Natural killer cell (primary cell): ENCODE data around the gene HDAC1. TPM values are rescaled to one million over a fixed set of nuclear protein-coding genes. Genes with fewer than 3 reads are reported as not detected.

Source experiments
- ATAC-seq, 3 donors: fragments of 150-1000 bp in 2 of 3; fragments of 200-7000 bp in 1 of 3; cut with Tn5 transposase; 1 replicate in 1 of 3; 2 replicates in 2 of 3; pipeline ENCODE4 v1.10.0; 2021; ENCODE audit warnings: mild to moderate bottlenecking in 2 of 3, moderate library complexity in 2 of 3
- DNase-seq, 2 donors: peaks; one replicate each; pipeline versions ENCODE4 v3.0.0 to v3.0.0-alpha.2; 2013 to 2021; ENCODE audit warnings: mixed read lengths in 1 of 2
- H3K27ac ChIP-seq: one replicate; pipeline ENCODE4 v1.5.1; 2013; ENCODE audit warnings: mild to moderate bottlenecking, low read length
- H3K27me3 ChIP-seq: one replicate; pipeline ENCODE4 v1.6.1; 2013; ENCODE audit warnings: low read length; ENCODE audit not compliant: control insufficient read depth, insufficient read depth
- H3K36me3 ChIP-seq: one replicate; pipeline ENCODE4 v1.6.1; 2013; ENCODE audit warnings: low read length; ENCODE audit not compliant: control insufficient read depth, insufficient read depth
- H3K4me1 ChIP-seq: one replicate; pipeline ENCODE4 v1.6.1; 2013; ENCODE audit warnings: low read length; ENCODE audit not compliant: control insufficient read depth, insufficient read depth
- H3K4me3 ChIP-seq: one replicate; pipeline ENCODE4 v1.5.1; 2013; ENCODE audit warnings: low read length
- H3K9me3 ChIP-seq: one replicate; pipeline ENCODE4 v1.6.1; 2013; ENCODE audit warnings: low read length; ENCODE audit not compliant: control insufficient read depth, insufficient read depth
- H3K27ac Mint-ChIP-seq, 2 donors: one replicate each; pipeline ENCODE4 v1.8.0; 2022; ENCODE audit warnings: mild to moderate bottlenecking in 2 of 2, mixed read lengths in 2 of 2, moderate library complexity in 1 of 2
- H3K27me3 Mint-ChIP-seq, 2 donors: one replicate each; pipeline ENCODE4 v1.8.0; 2022; ENCODE audit warnings: low read depth in 2 of 2, mixed read lengths in 2 of 2
- H3K36me3 Mint-ChIP-seq: one replicate; pipeline ENCODE4 v1.8.0; 2022; ENCODE audit warnings: mixed read lengths
- H3K4me1 Mint-ChIP-seq, 2 donors: one replicate each; pipeline ENCODE4 v1.8.0; 2022; ENCODE audit warnings: mixed read lengths in 2 of 2
- H3K4me3 Mint-ChIP-seq: one replicate; pipeline ENCODE4 v1.8.0; 2022; ENCODE audit warnings: mild to moderate bottlenecking, moderate library complexity, mixed read lengths
- H3K9me3 Mint-ChIP-seq, 2 donors: one replicate each; pipeline ENCODE4 v1.8.0; 2022; ENCODE audit warnings: mixed read lengths in 2 of 2
- CTCF ChIP-seq: fragments of 200-600 bp; IDR thresholded peaks from one replicate; pipeline ENCODE4 v1.8.0; 2022; ENCODE audit warnings: antibody characterized with exemption
- WGBS: methylation state at CpG from one replicate; pipeline ENCODE4 v1.1.7; 2013; ENCODE audit warnings: missing lambda C conversion rate; ENCODE audit not compliant: insufficient coverage; 5-methylcytosine and 5-hydroxymethylcytosine counted together
- intact Hi-C: fragments of 100-400 bp; cut with micrococcal nuclease; formaldehyde crosslinking; loops from one replicate; pipeline ENCODE4 v1.14.2; 2022
- total RNA-seq, 4 donors: library from RNA; stranded (reverse); fragments of 120-200 nt in 1 of 4; gene quantifications; one replicate each; pipeline versions ENCODE4 v1.2.3 to v1.2.4, GENCODE V29; 2013 to 2022

HDAC1 gene
- total RNA-seq, 3 donors from 2014 or later (not counting 1 experiment from before 2014, with no cell fraction given) = 110 to 133 (median 125) TPM

- Mint-ChIP-seq H3K27ac (peak overlapping the region in 1 of 2 donors; percentile 51), H3K4me3 (no peak overlapping the region), H3K9me3 (no peaks in the 10 kb centered on the region), H3K36me3 (peaks cover 11% of the 10 kb centered on the region), H3K27me3 (no peaks in the 10 kb centered on the region), H3K4me1 (peaks cover 21% of the 10 kb centered on the region in 2 donors)
- intact Hi-C loops = no loop called here
- H3K9me3 ChIP-seq = no peaks in the 10 kb centered on the region
- H3K27me3 ChIP-seq = no peaks in the 10 kb centered on the region
- no peak for DNase-seq
- peaks cover 9% of the 10 kb centered on the region for H3K4me1 ChIP-seq
- 91% methylated on average over 4 of the region's 4 CpGs for WGBS
- no peak for TF ChIP-seq CTCF
- H3K27ac ChIP-seq = no peak overlapping the region
- no peak overlapping the region for H3K4me3 ChIP-seq
- no peak for ATAC-seq
- H3K36me3 ChIP-seq = peaks cover 76% of the 10 kb centered on the region
These were observed 38.1 kb downstream of the HDAC1 start for GRCh38 chr1:32329931-32330466.

- H3K9me3 Mint-ChIP-seq = no peaks in the 10 kb centered on the region
- H3K4me1 Mint-ChIP-seq = peaks cover 18 to 23% of the 10 kb centered on the region in 2 donors
- ATAC-seq = no peak
- intact Hi-C loops = no loop called here
- H3K36me3 ChIP-seq = peaks cover 73% of the 10 kb centered on the region
- H3K27me3 ChIP-seq = no peaks in the 10 kb centered on the region
- peaks cover 10% of the 10 kb centered on the region for H3K4me1 ChIP-seq
- H3K4me3 Mint-ChIP-seq = no peak overlapping the region
- WGBS = 99% methylated on average over 12 of the region's 12 CpGs
- H3K4me3 ChIP-seq = no peak overlapping the region
- H3K36me3 Mint-ChIP-seq = peaks cover 11% of the 10 kb centered on the region
- no peaks in the 10 kb centered on the region for H3K9me3 ChIP-seq
- H3K27me3 Mint-ChIP-seq = no peaks in the 10 kb centered on the region
- no peak overlapping the region for H3K27ac ChIP-seq
- DNase-seq = no peak
- H3K27ac Mint-ChIP-seq = no peak overlapping the region
- TF ChIP-seq CTCF = no peak
These were observed 38.8 kb downstream of the HDAC1 start for GRCh38 chr1:32330558-32331151.

- Histone ChIP-seq H3K36me3 (peaks cover 73% of the 10 kb centered on the region), H3K4me3 (no peak overlapping the region), H3K27me3 (no peaks in the 10 kb centered on the region), H3K9me3 (no peaks in the 10 kb centered on the region), H3K27ac (no peak overlapping the region), H3K4me1 (peaks cover 15% of the 10 kb centered on the region)
- Mint-ChIP-seq H3K9me3 (no peaks in the 10 kb centered on the region), H3K4me1 (peaks cover 18 to 28% of the 10 kb centered on the region in 2 donors), H3K36me3 (peaks cover 11% of the 10 kb centered on the region), H3K27ac (peak overlapping the region in 1 of 2 donors; percentile 9), H3K27me3 (no peaks in the 10 kb centered on the region), H3K4me3 (no peak overlapping the region)
- ATAC-seq (no peak), DNase-seq (no peak)
- WGBS = 95% methylated on average over 12 of the region's 12 CpGs
- intact Hi-C loops = no loop called here
- TF ChIP-seq CTCF = no peak
These were observed 39.7 kb downstream of the HDAC1 start for GRCh38 chr1:32331549-32331948.
